ENCODE measurements around the gene LCN9. TPM values are rescaled to one million over a fixed set of nuclear protein-coding genes. Genes with fewer than 3 reads are reported as not detected.

LCN9 gene
- total RNA-seq, 1 experiment from 2014 or later: 2.6 TPM

DNA sequence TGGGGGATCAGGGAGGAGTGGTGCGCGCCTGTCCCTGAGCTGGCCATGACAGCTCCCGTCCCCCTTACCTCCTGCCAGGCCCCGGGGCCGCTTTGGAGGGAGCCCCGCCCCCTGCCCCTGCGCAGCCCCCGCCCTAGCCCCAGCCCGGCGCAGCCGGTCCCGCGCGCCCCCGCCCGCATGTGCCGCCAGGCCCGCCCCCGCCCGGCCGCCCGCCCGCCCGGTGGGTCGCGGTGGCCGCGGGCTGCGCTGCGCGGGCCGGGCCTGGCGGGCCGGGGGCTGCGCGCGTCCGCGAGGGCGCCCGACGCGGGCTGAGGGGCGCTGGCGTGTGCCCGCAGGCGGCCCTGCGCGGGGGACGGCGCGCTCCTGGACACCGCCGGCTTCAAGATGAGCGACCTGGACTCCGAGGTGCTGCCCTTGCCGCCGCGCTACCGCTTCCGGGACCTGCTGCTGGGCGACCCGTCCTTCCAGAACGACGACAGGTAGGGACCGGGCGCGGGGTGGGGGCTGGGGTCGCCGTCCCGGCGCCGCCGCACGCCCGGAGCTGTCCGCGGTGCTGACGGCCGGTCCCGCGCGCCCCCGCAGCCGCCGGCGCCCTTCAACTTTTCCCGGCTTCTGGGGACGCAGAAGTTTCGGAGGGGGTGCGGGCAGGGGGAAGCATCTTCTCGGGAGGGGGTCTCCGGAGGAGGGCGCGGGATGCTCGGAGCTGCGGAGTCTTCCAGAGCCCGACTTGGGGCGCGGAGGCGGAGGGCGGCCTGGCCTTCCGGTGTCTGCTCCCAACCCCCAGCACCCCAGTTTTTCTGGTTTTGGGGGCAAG lies 51.3 kb downstream of the LCN9 start (continued):
- TF ChIP-seq FOXJ3 (CRISPR knock-in tag; IDR thresholded peaks at IDR 0.05; ENCODE audit: borderline replicate concordance) (no peak), HMGA2 (CRISPR knock-in tag; IDR thresholded peaks at IDR 0.05) (no peak), MXD4 (CRISPR knock-in tag; IDR thresholded peaks at IDR 0.05; ENCODE audit: borderline replicate concordance) (no peak), JAZF1 (CRISPR knock-in tag; IDR thresholded peaks at IDR 0.05) (no peak), SOX15 (CRISPR knock-in tag; IDR thresholded peaks at IDR 0.05) (no peak), NR1H2 (CRISPR knock-in tag; IDR thresholded peaks at IDR 0.05) (no peak), SMAD3 (CRISPR knock-in tag; IDR thresholded peaks at IDR 0.05; ENCODE audit: borderline replicate concordance) (no peak), NR2C2 (CRISPR knock-in tag; IDR thresholded peaks at IDR 0.05) (no peak)
- TF ChIP-seq, protein P1, sequence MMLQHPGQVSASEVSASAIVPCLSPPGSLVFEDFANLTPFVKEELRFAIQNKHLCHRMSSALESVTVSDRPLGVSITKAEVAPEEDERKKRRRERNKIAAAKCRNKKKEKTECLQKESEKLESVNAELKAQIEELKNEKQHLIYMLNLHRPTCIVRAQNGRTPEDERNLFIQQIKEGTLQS (CRISPR knock-in tag; conservative IDR thresholded peaks at IDR 0.05): no peak
- TF ChIP-seq, protein P2, sequence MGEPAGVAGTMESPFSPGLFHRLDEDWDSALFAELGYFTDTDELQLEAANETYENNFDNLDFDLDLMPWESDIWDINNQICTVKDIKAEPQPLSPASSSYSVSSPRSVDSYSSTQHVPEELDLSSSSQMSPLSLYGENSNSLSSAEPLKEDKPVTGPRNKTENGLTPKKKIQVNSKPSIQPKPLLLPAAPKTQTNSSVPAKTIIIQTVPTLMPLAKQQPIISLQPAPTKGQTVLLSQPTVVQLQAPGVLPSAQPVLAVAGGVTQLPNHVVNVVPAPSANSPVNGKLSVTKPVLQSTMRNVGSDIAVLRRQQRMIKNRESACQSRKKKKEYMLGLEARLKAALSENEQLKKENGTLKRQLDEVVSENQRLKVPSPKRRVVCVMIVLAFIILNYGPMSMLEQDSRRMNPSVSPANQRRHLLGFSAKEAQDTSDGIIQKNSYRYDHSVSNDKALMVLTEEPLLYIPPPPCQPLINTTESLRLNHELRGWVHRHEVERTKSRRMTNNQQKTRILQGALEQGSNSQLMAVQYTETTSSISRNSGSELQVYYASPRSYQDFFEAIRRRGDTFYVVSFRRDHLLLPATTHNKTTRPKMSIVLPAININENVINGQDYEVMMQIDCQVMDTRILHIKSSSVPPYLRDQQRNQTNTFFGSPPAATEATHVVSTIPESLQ (CRISPR knock-in tag; IDR thresholded peaks at IDR 0.05): no peak
- TF ChIP-seq, protein P3, sequence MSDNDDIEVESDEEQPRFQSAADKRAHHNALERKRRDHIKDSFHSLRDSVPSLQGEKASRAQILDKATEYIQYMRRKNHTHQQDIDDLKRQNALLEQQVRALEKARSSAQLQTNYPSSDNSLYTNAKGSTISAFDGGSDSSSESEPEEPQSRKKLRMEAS (CRISPR knock-in tag; IDR thresholded peaks at IDR 0.05): no peak
- TF ChIP-seq, protein P4, sequence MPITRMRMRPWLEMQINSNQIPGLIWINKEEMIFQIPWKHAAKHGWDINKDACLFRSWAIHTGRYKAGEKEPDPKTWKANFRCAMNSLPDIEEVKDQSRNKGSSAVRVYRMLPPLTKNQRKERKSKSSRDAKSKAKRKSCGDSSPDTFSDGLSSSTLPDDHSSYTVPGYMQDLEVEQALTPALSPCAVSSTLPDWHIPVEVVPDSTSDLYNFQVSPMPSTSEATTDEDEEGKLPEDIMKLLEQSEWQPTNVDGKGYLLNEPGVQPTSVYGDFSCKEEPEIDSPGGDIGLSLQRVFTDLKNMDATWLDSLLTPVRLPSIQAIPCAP (CRISPR knock-in tag; IDR thresholded peaks at IDR 0.05): 0 out of 2 replicates have a peak, but pooled peaks have one; percentile 32
- TF ChIP-seq, protein P5, sequence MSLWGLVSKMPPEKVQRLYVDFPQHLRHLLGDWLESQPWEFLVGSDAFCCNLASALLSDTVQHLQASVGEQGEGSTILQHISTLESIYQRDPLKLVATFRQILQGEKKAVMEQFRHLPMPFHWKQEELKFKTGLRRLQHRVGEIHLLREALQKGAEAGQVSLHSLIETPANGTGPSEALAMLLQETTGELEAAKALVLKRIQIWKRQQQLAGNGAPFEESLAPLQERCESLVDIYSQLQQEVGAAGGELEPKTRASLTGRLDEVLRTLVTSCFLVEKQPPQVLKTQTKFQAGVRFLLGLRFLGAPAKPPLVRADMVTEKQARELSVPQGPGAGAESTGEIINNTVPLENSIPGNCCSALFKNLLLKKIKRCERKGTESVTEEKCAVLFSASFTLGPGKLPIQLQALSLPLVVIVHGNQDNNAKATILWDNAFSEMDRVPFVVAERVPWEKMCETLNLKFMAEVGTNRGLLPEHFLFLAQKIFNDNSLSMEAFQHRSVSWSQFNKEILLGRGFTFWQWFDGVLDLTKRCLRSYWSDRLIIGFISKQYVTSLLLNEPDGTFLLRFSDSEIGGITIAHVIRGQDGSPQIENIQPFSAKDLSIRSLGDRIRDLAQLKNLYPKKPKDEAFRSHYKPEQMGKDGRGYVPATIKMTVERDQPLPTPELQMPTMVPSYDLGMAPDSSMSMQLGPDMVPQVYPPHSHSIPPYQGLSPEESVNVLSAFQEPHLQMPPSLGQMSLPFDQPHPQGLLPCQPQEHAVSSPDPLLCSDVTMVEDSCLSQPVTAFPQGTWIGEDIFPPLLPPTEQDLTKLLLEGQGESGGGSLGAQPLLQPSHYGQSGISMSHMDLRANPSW (CRISPR knock-in tag; conservative IDR thresholded peaks at IDR 0.05; ENCODE audit: low read depth): no peak

DNA sequence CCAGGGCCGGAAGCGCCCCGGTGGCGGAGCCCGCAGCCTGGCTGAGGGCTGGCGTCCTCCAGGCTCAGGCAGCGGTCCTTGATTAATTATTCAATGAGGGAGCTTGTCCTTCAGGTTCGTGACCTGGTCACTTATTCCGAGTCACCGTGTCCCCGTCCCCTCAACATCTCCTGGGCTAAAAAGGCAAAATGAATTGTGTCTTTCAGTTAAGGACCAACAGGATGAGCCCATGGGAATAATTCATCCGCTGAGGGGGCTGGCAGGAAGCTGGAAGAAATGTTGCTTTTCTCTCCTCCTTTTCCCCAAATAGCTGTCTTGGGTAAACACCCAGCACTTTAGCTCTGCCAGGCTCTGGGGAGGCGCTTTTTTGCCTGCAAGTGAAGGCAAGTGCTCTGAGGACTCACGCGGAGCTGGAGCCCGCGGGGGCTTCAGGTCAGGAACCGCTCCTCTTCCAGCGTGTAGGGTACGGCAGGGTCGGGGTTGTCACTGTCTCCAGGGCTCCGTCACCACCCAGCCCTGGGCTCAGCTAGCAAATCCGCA lies 52.0 kb downstream of the LCN9 start:
- no peaks in the 10 kb centered on the region for H3K36me3 Mint-ChIP-seq
- ChIA-PET POLR2A (interaction anchor here (0.7 kb wide), 1 partner anchor 15 kb away, joined by 3 read pairs; no protein-coding TSS in a partner anchor), CTCF (interaction anchor here (0.8 to 2.1 kb wide), 3 partner anchors 10 to 111 kb away, joined by 3 to 7 read pairs (median 3); no protein-coding TSS in a partner anchor)
- TF ChIP-seq, protein P6, sequence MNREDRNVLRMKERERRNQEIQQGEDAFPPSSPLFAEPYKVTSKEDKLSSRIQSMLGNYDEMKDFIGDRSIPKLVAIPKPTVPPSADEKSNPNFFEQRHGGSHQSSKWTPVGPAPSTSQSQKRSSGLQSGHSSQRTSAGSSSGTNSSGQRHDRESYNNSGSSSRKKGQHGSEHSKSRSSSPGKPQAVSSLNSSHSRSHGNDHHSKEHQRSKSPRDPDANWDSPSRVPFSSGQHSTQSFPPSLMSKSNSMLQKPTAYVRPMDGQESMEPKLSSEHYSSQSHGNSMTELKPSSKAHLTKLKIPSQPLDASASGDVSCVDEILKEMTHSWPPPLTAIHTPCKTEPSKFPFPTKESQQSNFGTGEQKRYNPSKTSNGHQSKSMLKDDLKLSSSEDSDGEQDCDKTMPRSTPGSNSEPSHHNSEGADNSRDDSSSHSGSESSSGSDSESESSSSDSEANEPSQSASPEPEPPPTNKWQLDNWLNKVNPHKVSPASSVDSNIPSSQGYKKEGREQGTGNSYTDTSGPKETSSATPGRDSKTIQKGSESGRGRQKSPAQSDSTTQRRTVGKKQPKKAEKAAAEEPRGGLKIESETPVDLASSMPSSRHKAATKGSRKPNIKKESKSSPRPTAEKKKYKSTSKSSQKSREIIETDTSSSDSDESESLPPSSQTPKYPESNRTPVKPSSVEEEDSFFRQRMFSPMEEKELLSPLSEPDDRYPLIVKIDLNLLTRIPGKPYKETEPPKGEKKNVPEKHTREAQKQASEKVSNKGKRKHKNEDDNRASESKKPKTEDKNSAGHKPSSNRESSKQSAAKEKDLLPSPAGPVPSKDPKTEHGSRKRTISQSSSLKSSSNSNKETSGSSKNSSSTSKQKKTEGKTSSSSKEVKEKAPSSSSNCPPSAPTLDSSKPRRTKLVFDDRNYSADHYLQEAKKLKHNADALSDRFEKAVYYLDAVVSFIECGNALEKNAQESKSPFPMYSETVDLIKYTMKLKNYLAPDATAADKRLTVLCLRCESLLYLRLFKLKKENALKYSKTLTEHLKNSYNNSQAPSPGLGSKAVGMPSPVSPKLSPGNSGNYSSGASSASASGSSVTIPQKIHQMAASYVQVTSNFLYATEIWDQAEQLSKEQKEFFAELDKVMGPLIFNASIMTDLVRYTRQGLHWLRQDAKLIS (CRISPR knock-in tag; IDR thresholded peaks at IDR 0.05; ENCODE audit: borderline replicate concordance): no peak
- TF ChIP-seq, protein P7, sequence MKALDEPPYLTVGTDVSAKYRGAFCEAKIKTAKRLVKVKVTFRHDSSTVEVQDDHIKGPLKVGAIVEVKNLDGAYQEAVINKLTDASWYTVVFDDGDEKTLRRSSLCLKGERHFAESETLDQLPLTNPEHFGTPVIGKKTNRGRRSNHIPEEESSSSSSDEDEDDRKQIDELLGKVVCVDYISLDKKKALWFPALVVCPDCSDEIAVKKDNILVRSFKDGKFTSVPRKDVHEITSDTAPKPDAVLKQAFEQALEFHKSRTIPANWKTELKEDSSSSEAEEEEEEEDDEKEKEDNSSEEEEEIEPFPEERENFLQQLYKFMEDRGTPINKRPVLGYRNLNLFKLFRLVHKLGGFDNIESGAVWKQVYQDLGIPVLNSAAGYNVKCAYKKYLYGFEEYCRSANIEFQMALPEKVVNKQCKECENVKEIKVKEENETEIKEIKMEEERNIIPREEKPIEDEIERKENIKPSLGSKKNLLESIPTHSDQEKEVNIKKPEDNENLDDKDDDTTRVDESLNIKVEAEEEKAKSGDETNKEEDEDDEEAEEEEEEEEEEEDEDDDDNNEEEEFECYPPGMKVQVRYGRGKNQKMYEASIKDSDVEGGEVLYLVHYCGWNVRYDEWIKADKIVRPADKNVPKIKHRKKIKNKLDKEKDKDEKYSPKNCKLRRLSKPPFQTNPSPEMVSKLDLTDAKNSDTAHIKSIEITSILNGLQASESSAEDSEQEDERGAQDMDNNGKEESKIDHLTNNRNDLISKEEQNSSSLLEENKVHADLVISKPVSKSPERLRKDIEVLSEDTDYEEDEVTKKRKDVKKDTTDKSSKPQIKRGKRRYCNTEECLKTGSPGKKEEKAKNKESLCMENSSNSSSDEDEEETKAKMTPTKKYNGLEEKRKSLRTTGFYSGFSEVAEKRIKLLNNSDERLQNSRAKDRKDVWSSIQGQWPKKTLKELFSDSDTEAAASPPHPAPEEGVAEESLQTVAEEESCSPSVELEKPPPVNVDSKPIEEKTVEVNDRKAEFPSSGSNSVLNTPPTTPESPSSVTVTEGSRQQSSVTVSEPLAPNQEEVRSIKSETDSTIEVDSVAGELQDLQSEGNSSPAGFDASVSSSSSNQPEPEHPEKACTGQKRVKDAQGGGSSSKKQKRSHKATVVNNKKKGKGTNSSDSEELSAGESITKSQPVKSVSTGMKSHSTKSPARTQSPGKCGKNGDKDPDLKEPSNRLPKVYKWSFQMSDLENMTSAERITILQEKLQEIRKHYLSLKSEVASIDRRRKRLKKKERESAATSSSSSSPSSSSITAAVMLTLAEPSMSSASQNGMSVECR (CRISPR knock-in tag; IDR thresholded peaks at IDR 0.05; ENCODE audit: borderline replicate concordance): no peak
- no peak overlapping the region for H3K27ac Mint-ChIP-seq
- ATAC-seq (no peak), DNase-seq (ENCODE audit: low spot score) (no peak)
- H3K4me1 Mint-ChIP-seq: 0 out of 2 replicates have a peak, but pooled peaks cover 3% of the 10 kb centered on the region
- peaks cover 19% of the 10 kb centered on the region for H3K27me3 Mint-ChIP-seq (ENCODE audit: low read depth)
- H3K9me3 Mint-ChIP-seq: no peaks in the 10 kb centered on the region
- H3K4me3 Mint-ChIP-seq: peak overlapping the region; percentile 35

All from WTC11 (cell line).